ACHN (cell line): ENCODE measurements around the gene NRG3.

Experiments used
- DNase-seq: peaks from one replicate; pipeline ENCODE4 v3.0.0-alpha.2; 2015
- in situ Hi-C: cut with HindIII; loops from 2 replicates; pipeline ENCODE4 v1.10.0; 2017; ENCODE audit warnings: low sequenced_read_pairs, low pct_ligation_motif_present, low pct_unique_long_range_greater_than_20kb

NRG3 gene

GRCh38 chr10:82554381-82554780 is 679.4 kb downstream of the NRG3 start:
- DNase-seq: no peak
- in situ Hi-C loops: no loop called here

GRCh38 chr10:82558014-82558607 is 683.1 kb downstream of the NRG3 start:
- DNase-seq: no peak
- in situ Hi-C loops: no loop called here

DNA sequence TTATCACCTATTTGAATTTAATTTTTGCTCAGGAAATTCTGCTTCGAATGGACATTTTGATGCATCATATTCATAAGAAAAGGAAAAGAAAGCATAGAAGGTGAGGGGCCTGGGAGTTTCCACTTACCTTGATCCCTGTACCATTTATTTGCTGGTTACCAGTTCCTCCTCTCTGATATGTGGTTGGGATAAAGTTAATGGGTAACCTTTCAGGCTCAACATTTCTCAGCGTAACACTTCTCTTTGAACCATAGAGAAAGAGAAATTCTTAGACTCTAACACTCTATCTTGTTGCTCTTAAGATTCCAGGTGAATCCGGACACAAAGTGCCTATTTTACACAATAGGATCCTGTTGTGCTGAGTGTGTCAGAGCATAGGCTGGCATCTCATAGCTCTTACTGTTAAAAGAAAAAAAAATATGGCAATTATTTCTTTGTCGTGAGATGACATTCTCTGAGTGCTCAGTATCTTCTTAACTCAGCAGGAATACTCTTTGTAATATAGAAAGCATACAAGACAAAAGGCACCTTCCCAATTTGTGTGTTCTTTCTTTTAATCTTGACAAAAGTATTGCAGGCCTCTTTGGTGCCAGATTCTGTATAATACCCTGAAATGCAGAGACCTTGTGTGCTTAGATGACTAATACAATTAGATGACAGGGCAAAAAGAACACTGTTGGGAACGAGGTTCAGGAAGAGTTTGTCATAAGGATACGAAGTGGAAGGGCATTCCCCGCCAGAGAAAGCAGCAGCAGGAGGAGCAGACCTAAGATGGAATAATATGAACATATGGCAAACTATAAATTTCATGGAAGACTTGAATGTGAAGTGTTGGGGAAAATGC is 689.6 kb downstream of the NRG3 start:
- DNase-seq: peak; percentile 74
- in situ Hi-C loops: no loop called here

- in situ Hi-C loops: no loop called here
- DNase-seq: peak; percentile 34
These were observed 690.2 kb downstream of the NRG3 start for GRCh38 chr10:82565197-82565575.

- no peak for DNase-seq
- in situ Hi-C loops: no loop called here
These were observed 697.8 kb downstream of the NRG3 start for GRCh38 chr10:82572744-82573143.

GRCh38 chr10:82574081-82574480 is 699.1 kb downstream of the NRG3 start:
- no peak for DNase-seq
- in situ Hi-C loops: no loop called here

DNA sequence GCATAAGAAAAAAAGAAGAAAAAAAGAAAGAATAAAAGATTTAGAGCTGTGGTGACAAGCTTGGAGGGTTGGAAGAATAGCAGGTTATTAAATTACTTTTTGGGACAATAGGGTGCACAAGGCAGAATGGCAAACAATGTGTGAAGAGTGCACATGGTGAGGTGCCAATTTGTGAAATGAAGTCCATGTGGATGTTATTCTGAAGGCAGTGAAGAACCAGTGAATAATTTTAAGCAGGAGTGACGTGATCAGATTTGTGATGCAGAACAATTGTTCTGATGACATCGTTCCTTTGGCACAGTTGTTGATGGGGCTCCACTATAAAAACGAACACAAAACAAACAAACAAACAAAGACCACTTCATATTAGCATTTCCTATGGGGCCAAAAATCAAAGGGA is 700.3 kb downstream of the NRG3 start:
- no peak for DNase-seq
- in situ Hi-C loops: no loop called here

DNA sequence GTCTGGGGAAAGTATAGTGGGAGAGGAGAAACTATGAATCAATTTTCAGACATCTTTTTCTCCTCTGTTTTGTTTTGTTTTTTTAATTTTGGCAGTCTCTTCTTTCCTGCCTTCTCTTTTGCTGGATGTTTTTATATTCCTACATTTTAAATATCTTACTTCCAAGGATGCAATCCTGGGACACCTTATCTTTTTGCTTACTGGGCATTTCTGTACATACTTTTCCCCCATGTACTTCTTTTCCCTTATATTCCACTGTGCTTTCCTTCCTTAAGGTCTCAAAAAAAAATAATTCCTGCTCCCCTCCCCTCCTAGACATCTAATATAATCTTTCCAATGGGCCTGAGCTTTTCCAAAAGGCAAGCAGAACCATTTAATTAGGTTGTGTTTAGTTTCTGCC is 701.1 kb downstream of the NRG3 start:
- in situ Hi-C loops: no loop called here
- DNase-seq: no peak

DNA sequence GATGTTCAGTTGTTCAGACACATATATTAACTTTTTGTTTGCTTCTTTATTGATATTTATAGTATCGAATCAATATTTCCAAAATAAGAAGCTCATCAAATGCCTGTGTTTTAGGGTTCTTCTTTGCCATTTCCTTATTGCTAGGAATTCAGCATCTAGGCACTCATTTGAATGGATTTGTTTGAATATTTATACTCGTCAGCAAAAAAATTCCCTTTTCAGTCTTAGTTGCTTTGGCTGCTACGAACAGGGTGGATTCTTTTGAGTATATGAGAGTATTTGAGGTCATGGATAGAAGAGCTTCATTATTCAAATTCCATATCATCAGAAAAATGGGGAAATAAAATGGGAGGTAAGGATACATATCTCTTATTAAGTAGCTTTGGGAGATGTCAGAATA is 706.9 kb downstream of the NRG3 start:
- DNase-seq: no peak
- in situ Hi-C loops: no loop called here

DNA sequence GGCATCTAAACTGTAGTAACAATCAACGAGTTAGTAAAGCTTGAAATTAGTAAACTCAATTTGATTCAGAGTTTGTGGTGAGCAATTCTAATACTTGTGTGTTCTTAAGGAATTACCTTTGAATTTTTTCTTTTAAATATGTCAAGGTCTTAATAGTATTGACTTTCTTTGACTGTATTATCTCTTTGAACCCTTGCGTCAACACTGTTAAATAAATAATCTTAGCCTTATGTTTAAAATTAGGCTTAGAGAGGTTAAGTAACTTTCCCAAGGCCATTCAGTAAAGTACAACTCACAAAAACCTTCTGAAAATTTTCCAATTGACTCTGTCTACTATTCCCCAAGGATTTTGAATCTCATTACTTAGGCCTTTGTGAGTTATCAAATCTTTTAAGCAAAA is 716.4 kb downstream of the NRG3 start:
- DNase-seq: no peak
- in situ Hi-C loops: no loop called here

- in situ Hi-C loops: no loop called here
- no peak for DNase-seq
These were observed 722.8 kb downstream of the NRG3 start for GRCh38 chr10:82597840-82598239.

DNA sequence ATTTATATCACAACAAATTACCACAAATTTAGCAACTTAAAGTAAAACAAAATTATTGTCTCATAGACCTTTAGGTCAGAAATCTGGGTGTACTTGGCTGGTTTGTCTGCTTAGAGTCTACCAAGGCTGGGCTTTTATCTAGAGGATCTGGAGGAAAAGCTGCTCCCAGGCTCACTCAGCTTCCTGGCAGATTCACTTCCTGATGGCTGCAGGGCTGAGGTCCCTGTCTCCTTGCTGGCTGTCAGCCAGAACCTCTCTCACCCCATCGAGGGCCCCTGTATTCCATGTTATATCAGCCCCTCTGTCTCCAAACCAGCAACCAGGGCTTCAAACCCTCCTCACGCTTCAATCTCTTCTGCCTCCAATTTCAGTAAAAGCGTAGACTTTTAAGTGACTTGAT is 734.9 kb downstream of the NRG3 start:
- DNase-seq: no peak
- in situ Hi-C loops: no loop called here

- DNase-seq: no peak
- in situ Hi-C loops: no loop called here
These were observed 743.0 kb downstream of the NRG3 start for GRCh38 chr10:82618007-82618406.

GRCh38 chr10:82621680-82622079 is 746.7 kb downstream of the NRG3 start:
- no peak for DNase-seq
- in situ Hi-C loops: no loop called here

DNA sequence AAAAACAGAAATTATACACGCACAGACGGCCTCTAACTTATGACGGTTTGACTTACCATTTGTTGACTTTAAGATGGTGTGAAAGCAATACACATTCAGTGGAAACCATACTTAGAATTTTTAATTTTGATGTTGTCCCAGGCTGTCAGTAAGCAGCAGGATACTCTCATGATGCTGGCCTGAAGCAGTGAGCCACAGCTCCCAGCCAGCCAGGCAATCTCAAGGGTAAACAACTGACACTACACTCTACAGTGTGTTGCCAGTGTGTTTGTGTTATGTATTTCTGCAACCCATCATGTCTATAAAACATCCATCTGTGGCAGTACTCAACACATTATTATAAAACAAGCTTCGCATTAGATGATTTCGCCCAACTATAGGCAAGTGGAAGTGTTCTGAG is 747.5 kb downstream of the NRG3 start:
- DNase-seq: no peak
- in situ Hi-C loops: no loop called here

DNA sequence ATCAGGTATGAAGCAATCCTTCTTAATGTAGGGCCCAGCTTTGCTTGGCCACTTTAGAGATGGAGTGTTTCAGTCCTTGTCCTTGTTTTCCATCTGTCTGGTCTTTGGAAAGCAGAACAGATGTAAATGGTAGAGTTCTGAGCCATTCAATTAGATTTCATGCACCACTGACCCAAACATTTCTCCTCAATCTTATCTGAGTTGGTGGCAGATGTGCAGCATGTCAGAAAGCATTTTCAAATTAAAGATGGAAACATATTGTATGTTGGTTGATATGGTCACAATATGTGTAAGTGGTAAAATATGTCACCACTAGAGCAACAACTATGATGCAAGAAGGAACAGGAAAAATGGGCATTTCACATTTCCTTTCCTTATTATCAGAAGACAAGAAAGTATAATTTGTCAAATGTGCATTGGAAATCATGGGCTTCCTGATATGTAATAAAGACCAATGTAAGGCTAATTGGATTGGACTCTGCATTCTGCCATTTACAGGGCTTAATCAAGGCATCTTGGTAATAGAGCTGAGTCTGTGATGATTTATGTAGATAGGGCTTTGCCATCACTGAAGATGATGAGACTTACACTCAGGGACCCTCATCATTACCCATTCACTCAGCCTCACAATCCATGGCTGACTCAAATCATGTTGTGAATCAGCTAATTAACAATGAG is 750.7 kb downstream of the NRG3 start:
- DNase-seq: no peak
- in situ Hi-C loops: no loop called here

- in situ Hi-C loops: no loop called here
- no peak for DNase-seq
These were observed 753.4 kb downstream of the NRG3 start for GRCh38 chr10:82628373-82628772.

DNA sequence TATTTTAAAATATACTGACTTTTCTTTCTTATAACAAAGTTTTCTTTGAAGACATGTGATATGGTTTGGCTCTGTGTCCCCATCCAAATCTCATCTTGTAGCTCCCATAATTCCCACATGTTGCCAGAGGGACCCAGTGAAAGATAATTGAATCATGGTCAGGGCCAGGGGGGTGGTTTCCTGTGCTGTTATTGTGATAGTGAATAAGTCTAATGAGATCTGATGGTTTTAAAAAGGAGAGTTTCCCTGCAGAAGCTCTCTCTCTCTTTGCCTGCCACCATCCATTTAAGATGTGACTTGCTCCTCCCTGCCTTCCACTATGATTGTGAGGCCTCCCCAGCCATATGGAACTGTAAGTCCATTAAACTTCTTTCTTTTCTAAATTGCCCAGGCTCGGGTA is 768.1 kb downstream of the NRG3 start:
- DNase-seq: no peak
- in situ Hi-C loops: no loop called here

DNA sequence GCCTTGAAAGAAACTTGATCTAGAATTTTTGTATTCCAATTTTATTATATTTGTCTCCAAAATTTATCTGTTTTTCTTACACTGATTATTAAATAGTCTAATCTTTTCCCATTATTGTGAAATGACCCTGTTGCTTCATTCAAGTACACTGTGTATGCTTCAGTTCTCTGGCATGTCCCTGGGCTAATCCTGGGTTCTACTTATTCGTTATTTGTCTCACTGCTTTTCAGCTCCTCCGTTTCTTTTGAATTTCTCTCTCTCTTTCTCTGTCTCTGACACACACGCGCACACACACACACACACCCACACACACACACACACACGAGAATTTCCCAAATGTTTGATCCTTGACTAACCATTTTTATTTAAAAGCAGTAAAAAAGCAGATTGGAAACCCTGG is 768.6 kb downstream of the NRG3 start:
- in situ Hi-C loops: no loop called here
- DNase-seq: no peak

GRCh38 chr10:82645221-82645620 is 770.2 kb downstream of the NRG3 start:
- in situ Hi-C loops: no loop called here
- DNase-seq: no peak
